Heart left ventricle (tissue), 13 donors: Measurements from ENCODE around the gene TREH.

Experiments
- CTCF ChIP-seq, 12 donors: fragments of 200-600 bp; sonication (generic) in 4 of 12; IDR thresholded peaks; one replicate each; pipeline versions ENCODE4 v1.5.0 to v1.8.0; 2018 to 2022; ENCODE audit warnings: antibody characterized with exemption in 12 of 12, mild to moderate bottlenecking in 5 of 12
- POLR2A ChIP-seq, 2 donors: fragments of 450-650 bp; IDR thresholded peaks; one replicate each; pipeline ENCODE4 v1.6.1; 2017; ENCODE audit warnings: antibody characterized with exemption in 2 of 2, mild to moderate bottlenecking in 2 of 2, moderate library complexity in 2 of 2
- donor health status: ischemic (EF 13 %, LVEDD 7.1; RV severe dilation, severe dysfunction).
- donor health status: DM: no; HTN: yes; CAD: no.
- donor health status: DM: no; HTN: no; CAD: no.
- donor health status: ischemic (EF 25% LVEDD 6.9; RV normal size, moderate dysfunction).
- donor health status: ischemic (EF 25% LVEDD 5.7; RV mildly dilated, moderate dysfunction).
- donor health status: ischemic (EF 35%, LVEDD 5.7; RV mildly dilated, moderate dysfunction).
- donor health status: nonischemic (EF 11% LVEDD 7.7; RV severe dilation, severe dysfunction).
- donor health status: DM: yes; HTN: yes; CAD: no.
- donor health status: PGD.
- donor health status: ischemic (EF 29% LVEDD 5.4; RV normal size, mild dysfunction).
- donor health status: nonischemic (EF 23%, LVEDD 6.1; RV moderate dilation, normal function).

GRCh38 chr11:118635642-118636041 lies 43.8 kb downstream of the TREH start:
- TF ChIP-seq CTCF (IDR thresholded peaks at IDR 0.05) (no peak), POLR2A (IDR thresholded peaks at IDR 0.05) (no peak)
